Cardiac septum (tissue), 1 donor: ENCODE measurements around the gene MAFG. TPM values are rescaled to one million over a fixed set of nuclear protein-coding genes. Genes with fewer than 3 reads are reported as not detected.
"Not testable (repeated sequence)": the region's sequence is repeated elsewhere in the genome, so short reads cannot be mapped to it uniquely, and the experiment has no call there.

Experiments used
- DNase-seq: peaks from one replicate; pipeline ENCODE4 v3.0.0-alpha.2; 2020; ENCODE audit warnings: low spot score
- intact Hi-C: fragments of 100-400 bp; cut with DNase I; formaldehyde crosslinking; loops from one replicate; pipeline ENCODE4 v1.14.0; 2022
- total RNA-seq: library from RNA; stranded (reverse); fragmentation: NEBNext Ultra II Directional; extraction: Animal tissue kit (Norgen Biotek cat#: 25700); gene quantifications from one replicate; pipeline ENCODE4 v1.2.1, GENCODE V29; 2021
- donor health status: DM: no; HTN: no; CAD: no.

Gene MAFG
- total RNA-seq, 1 donor from 2014 or later, result 24.4 TPM

DNA sequence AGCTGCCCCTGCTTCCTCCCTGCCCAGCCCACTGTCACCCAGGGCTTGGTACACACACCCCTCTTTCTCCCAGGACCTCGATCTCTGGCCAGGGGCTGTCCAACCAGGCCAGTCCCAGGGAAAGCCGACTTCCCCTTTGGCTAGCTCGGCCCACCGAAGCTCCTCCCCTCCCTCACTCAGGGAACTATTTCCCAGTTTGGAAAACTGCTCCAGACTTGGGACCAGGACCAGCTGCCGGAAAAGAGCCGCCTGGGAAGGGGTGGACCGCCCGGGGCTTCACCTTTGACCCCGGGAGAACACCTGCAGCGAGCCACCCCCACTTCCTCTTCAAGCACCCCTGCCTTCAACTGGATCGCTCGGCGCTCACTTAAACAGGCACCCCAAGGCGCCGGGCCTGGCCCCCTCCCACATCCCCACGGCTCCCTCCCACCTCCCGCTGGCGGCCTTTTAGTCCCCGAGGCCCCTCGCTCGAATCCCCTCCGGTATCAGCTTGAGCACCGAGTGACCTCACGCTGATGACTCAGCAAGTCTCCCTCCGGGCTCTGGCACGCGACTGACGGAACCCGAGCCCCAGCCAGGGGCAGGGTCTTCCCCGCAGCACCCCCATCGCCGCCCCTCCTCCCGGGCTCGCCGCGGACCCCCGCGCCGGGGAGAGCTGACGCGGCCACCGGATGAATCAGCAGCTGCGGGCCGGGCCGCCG lies 934 bp downstream of the MAFG start:
- DNase-seq, result peak; percentile 87
- intact Hi-C loops, result loop anchor here (5.0 kb wide), 1 partner anchor 54 kb away; the partner anchor contains the start of gene ARHGDIA

DNA sequence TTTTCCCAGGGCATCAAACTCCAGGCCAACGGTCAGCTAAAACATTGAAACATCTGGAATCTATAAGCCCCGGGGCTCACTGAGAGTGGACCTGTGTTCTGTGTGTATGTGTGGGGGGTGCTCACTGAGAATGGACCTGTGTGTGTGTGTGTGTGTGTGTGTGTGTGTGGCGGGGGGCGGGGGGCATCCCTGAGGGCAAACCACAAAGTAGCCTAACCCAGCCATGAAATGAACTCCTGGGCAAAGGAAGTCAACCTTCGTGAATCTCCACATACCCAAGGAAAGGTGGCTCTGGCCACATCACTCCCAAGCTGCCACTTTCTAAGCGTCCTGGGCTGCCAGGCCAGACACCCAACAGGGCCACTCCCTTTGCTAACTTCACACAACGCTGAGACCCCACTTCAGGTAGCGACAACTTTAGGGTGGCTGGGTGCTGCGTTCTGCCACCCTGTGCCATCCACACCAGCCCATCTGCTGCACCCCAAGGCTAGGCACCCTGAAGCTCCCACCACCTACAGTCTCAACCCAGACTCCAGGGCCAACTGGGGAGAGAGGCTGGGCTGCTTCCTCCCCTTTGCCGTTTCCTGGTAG lies 1.6 kb downstream of the MAFG start:
- intact Hi-C loops, result loop anchor here (5.0 kb wide), 1 partner anchor 54 kb away; the partner anchor contains the start of gene ARHGDIA
- DNase-seq, result no peak

DNA sequence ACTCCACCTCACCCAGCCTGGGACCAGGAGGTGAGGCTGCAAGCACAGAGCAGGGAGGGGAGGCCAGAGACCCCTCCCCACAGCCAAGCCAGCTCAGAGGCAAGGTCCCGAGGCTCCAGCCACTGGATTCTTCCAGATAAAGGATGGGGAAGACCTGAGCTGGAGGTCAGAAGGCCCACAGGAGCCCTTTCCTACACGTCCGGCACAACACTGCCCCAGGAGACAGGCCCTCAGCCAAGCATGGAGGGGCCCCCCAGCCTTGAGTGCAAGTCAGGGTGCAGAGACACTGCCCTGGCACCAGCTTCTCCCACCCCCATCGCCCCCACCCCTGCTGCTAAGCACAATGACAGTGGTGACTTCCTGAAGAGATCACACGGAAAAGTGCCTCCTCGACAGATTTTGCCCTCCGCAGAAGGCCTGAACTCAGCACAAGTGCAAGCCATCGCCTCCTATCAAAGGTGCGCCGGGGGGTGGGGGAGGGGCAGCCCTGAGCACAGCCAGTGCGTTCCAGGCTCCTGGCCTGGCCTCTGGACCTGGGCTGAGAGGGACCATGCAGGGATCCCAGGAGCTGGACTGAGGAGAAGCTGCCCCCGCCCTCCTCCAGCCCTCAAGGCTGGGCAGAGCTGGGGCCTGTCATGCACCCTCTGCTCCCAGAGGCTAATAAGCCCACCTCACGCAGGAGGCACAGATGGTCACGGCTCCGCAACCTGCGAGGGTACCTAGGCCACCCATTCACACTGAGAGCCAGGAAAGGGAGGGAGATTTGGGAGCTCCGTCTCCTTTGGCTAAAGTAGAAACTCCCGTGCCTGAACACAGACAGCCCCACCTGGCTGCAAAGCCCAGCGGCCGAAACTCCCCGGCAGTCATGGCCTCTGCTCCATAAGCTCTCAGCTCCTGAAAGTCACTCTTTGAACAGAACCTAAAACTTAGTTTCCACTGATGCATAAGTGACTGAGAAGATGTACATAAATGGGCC lies 2.7 kb downstream of the MAFG start:
- intact Hi-C loops, result loop anchor here (5.0 kb wide), 1 partner anchor 53 kb away; the partner anchor contains the start of gene ARHGDIA
- DNase-seq, result no peak

DNA sequence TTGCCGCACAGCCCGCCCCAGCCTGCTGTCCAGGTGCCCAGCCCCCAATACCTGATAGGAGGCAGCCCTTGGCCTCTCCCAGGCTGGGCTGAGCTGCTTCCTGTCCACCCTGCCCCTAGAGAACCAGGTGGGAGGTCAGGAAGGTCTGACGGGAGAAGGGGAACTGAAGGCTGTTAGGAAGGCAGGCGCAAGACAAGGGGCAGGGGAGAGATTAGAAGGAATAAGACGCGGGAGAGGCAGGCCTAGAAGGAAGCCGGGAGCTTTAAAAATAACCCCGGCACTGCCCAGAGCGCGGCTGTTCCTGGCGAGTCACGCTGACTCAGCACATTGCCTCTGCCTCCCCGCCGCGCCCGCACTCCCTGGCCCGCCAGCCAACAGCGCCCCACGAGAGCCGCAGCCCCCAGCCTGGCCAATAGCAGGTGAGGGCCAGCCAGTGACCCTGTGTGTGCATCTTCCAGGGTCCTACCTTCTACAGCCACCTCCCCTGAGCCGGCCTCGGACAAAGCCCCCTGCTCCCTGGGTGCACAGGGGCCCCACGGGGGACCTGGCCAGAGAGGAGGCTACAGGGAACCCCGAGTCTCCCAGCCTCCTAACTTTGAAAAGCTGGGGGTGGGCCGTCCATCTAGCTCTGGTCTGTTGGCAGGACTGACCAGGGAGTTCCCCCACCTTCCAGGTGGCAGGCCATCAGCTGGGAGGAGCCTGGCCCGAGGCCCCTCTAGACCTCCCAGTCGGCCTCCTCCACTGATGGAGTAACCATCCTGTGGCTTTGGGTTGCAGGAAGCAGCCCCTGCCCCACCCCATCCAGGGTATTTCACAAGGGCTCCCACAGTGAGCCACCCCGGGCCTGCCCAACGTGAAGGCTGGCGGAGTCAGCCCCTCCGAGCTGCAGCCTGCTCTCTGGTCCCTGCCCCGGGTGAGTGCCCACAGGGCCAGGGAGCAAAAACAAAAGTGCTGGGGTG lies 4.0 kb downstream of the MAFG start:
- intact Hi-C loops, result no loop called here
- peak; percentile 95 for DNase-seq

DNA sequence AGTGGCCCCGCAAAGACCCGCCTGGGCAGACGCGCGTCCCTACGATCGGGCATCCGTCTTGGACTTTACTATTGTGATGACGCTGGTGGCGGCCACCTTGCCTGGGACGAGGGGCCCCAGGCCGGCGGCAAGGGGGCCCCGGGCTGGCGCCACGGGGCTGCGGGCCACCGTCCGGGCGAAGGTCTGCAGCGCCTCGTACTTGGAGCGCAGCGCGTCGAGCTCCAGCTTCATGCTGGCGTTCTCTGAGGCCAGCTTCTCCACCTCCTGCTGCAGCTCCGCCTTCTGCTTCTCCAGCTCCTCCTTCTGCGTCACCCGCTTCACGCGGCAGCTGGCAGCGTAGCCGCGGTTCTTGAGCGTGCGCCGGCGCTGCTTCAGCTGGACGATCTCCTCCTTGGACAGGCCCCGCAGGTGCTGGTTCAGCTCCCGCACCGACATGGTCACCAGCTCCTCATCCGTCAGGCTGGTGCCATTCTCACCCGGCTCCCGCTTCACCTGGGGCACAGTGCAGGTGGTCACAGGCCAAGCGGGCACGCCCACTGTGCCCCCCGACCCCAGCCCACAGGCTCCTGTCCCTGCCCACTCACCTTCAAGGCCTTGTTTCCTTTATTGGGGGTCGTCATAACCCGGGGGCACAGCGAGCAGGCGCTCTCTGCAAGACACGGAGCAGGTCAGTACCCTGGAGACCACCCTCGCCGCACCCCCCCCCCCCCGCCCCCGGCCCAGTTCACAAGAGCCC lies 4.8 kb downstream of the MAFG start:
- no peak for DNase-seq
- intact Hi-C loops, result no loop called here

DNA sequence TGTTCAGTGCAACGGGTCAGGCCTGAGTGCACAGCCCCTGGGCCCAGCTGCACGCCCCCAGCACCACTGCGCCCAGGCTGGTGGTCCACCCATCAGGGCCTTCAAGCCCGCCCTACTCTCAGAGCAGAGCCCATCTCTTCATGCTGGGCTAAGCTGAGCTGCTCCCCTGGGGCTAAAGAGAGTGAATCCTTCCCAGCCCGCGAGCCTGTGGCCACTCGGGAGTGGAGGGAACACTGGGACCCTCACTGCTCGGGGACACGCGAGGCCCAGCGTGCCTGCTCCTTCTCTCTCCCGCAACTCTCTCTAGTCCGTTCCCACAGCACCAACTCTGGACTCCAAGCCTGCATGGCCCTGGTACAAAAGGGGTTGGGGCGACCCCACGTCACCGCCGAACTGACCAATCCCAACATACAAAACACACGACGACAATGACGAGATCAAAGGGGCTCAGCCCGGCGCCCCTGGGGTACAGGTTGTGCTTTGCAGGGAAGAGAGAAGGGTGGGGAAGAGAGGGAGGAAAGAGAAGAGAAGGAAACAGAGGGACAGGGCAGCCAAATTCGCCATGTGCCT lies 5.5 kb downstream of the MAFG start:
- intact Hi-C loops, result no loop called here
- DNase-seq, result no peak

DNA sequence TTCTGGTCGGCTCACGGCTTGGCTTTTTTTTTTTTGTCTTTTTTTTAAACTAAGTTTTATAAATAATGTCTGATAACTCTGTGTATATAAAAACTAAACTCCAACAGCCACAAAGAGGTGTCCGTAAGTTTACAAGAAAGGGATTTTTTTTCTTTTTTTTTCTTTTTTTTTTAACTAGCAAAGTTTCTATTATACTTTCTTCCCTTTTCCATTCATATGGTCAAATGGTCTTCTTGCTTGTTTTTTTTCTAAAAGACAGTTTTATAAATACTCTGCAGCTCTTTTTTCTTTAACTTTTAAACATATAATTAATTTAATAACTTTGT lies 6.0 kb downstream of the MAFG start:
- intact Hi-C loops, result no loop called here
- no peak for DNase-seq

DNA sequence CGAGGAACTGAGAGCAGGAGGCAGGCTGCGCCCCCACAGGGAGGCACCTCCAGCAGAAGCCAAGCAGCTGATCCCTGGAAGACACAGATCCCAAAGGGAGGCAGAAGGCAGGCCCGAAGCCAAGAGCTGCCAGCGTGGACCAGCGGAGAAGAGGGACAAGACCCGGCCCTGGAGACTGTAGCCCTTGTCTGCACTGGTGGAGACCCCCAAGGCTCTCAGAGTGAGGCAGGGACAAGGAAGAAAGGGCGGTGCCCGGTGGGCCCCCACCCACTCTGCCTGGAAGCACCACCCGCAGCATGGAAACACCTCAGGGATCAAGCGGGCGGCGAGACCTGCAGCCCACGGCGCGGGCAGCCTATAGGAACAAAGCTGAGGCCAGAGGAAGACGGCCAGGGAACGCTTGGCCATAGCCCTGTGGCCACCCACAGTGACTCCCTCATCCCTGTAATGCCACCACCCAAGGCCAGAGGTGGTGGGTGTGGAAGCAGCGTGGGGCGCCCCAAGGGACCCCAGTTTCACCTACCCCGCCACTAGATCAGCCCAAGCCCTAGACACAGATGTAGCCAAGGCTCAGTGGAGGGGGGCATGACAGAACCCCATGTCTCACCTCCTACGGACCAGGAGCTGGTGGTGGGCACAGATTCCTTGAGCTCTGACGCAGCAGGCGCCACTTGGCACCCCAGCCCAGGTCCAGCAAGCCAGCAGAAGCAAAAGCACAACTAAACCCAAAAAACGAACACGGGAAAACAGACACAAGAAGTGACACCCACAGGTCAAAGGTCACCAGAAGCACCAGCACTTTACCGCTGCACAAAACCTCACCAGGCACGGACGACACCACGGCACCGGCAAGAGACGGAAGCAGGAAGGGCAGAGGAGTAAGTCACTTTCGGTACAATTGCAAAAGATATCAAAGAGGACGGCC lies 6.7 kb downstream of the MAFG start:
- no peak for DNase-seq
- intact Hi-C loops, result no loop called here

DNA sequence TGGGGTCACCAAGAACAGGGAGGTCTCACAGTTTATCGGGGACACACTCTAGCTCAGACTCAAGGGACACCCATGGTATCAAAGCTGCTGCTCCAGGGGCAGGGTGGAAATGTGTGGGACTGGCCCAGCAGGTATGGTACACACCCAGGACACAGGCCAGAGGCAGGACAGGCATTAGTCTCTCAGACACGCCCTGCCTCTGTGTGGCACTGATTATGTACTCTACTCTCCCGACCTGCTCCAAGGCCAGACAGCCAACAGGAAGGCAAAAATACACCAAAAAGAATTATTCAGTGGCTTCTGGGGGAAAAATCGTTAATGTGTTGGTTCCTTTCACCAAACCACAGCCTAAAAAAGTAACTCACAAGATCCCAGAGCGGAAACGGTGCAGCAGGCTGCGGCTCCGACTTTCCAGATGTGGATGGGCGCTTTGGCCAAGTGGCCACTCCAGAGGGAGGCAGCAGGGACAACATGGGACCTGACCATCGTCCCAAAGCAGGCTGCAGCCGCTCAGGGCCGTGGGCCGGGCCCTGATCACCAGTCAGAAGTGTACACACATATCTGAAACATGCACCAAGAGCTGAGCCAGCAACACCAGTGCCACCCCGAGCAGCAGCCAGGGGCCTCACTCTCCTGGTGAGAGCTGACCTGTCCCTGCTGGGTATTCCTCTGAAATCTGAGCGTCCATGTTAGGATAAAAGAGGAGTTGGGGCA lies 8.5 kb downstream of the MAFG start:
- no peak for DNase-seq
- intact Hi-C loops, result no loop called here

DNA sequence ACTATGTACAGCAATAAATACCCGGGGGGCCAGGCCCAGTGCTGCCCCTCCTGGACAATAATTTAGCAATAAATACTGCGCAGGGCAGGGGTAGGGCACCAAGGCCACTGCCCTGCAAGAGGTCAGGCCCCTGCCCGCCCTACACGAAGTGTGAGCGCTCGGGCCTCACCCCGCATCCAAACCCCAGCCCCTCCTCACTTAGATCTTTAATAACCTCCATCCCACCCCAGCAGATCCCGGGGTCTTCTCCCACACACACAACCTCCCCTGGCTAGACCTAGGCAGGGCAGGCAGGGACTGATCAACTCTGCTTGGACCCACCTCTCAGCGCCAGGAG lies 9.2 kb downstream of the MAFG start:
- DNase-seq, intact Hi-C loops: not testable (repeated sequence)

DNA sequence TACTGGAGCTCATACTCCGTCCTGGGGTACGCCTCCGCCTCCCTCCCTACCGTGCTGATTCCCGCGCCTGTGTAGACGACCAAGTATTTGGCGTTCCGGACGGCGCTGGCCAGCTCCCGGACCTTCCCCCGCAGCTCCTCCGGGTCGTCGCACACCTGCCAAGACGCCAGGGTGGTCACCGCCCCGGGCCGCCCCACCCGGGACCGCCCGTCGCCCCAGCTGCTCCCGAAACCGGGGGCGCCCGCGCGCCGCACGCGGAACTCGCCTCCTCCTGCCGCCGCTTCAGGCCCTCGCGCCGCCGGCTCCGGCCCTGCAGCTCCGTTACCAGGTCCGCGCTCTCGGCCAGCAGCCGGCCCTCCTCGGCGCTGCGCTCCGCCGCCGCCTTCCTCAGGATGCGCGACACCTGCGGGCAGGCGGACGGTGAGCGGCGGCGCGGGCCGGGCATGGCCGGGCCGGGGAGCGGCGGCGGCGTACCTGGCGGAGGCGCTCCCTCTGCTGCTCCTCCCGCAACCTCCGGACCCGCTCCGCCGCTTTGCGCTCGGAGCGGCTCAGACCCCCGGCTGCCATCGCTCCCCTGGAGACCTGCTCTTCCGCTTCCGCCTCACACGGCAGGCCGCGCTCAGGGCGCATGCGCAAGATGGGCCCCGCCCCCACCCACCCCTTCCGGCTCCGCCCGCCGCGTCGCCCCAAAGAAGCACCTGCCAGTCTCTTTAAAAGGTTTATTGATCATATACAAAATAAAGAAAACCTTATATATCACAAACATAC lies 9.8 kb downstream of the MAFG start, which contains the start of gene SIRT7:
Gene SIRT7, minus strand, starts transcription at position 612 of the 768 bp plus-strand sequence. Its CDS starts 45 bp downstream, at position 567.
- DNase-seq, result peak; percentile 91
- intact Hi-C loops, result no loop called here

DNA sequence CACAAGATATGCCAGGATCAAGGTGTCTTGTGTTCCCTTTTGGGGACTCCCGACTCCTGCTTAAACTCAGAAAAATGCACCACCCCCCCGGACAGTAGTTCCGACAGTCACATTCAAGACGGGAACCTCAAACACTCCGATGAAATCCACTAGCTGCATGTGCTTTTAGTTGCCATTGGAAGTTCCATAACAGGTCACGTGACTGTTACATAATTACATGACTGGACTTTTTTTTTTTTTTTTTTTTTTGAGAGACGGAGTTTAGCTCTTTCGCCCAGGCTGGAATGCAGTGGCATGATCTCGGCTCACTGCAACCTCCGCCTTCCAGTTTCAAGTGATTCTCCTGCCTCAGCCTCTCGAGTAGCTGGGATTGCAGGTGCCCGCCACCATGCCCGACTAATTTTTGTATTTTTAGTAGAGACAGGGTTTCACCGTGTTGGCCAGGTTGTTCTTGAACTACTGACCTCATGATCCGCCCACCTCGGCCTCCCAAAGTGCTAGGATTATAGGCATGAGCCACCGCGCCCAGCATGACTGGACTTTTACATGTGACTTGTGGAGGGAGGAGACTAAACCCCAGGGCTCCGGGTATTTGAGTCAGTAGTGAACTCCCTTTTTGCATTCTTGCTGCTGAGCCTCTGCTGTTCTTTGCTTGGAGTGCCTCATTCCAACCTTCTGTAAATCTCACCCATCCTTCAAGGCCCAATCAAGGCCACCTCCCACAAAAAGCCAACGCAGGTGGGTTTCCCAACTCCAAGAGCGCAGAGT lies 11.1 kb downstream of the MAFG start:
- no peak for DNase-seq
- intact Hi-C loops, result no loop called here

DNA sequence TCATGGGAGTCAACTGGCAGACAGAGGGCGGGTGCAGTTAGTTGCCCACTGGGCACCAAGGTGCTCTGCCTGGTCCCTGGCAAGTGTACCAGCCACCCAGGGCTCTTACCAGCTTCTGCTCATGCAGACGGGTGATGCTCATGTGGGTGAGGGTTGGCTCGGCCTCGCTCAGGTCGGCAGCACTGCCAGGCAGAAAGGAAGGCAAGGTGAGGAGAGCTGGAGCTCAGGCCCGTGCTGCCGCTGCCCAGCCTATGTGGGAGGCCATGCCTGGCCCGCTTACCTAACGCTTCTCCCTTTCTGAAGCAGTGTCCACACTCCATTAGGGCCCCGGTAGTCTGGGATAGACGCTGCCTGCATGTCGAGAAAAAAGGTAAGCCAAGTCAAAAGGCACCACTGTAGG lies 12.2 kb downstream of the MAFG start:
- DNase-seq, result no peak
- intact Hi-C loops, result no loop called here

DNA sequence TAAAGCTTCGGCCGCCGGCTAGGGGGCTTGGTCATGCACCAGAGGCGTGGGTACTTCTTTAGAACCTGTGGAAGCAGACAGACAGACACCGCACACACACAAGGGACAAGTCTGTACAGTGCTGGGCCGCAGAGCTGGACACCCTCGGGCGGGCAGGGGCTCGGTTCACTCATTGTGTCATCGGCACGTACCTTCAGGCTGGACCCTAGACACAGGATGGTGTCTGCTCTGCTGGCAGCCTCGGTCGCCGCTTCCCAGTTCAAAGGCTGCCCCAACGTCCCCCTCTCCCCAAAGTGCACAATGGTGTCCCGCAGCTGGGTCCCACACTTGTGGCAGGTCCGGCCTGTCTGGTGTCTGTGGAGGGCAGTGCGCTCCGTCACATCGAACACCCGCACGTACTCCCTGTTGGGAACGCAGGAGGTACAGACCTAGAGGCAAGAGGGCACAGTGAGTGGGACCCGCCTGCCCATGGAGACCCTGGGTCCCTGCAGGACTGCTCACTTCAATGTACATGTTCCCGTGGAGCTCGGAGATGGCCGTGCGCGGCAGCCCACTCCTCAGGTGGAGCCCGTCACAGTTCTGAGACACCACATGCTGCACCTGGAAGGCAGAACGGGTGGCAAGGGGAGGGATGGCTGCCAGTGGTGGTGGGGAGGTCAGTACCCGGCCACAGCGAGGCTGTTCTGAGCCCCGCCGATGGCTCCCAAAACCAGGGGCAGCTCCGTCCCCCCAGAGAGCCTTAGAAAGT lies 13.3 kb downstream of the MAFG start:
- no peak for DNase-seq
- intact Hi-C loops, result no loop called here
